ENCODE data around the gene WNT7B. TPM values are rescaled to one million over a fixed set of nuclear protein-coding genes. Genes with fewer than 3 reads are reported as not detected.

The WNT7B gene
- total and polyA plus RNA-seq, 10 of the 15 experiments (the other 5 are each of a cell fraction or from before 2014, with no cell fraction given) = 0.12 TPM; not detected in 9

DNA sequence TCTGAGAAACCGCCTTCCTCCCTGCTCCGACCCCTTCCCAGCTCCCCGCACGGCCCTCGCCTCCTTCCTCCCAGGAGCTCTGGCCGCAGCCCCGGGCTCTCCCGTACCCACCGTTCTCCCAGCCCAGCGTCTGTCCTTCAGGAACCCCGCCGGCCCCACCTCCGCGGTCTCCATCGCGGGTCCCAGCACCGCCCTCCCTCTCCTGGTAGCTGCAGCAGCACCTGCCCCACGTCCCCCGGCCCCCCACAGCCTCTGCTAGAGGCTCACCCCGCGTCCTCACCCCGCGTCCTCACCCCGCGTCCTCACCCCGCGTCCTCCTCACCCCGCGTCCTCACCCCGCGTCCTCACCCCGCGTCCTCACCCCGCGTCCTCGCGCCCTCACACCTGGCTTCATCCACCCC, 85.9 kb downstream of the WNT7B start:
- Histone ChIP-seq H3K27me3 (replicated peaks in 1 of 2; ENCODE audit: control insufficient read depth in 2 of 2, insufficient read depth in 2 of 2, low read length in 1 of 2) (no peaks in the 10 kb centered on the region; a peak in 1 of 4 replicates), H3K36me3 (ENCODE audit: control insufficient read depth in 2 of 2, insufficient read depth in 2 of 2, low read length in 1 of 2) (no peaks in the 10 kb centered on the region), H3K9me3 (replicated peaks; ENCODE audit: control insufficient read depth, insufficient read depth, low read length) (no peaks in the 10 kb centered on the region), H3K4me3 (no peak overlapping the region), H3K9ac (ENCODE audit: control insufficient read depth, insufficient read depth, low read length) (no peak overlapping the region), H3K27ac (ENCODE audit: control insufficient read depth, insufficient read depth) (no peak overlapping the region), H3K4me1 (ENCODE audit: control insufficient read depth, insufficient read depth, low read length) (no peaks in the 10 kb centered on the region), H3K4me2 (ENCODE audit: control insufficient read depth, insufficient read depth) (no peak overlapping the region), H4K20me1 (ENCODE audit: control insufficient read depth, insufficient read depth) (no peaks in the 10 kb centered on the region), H2AFZ (ENCODE audit: control insufficient read depth, low read depth, low read length) (no peak overlapping the region), H3K79me2 (ENCODE audit: control insufficient read depth, insufficient read depth, low read length) (no peaks in the 10 kb centered on the region)
- ChIA-PET SMC1A (ENCODE audit: uncharacterized antibody, unreplicated experiment) (no interaction called here), CTCF (no interaction called here), POLR2A (no interaction called here), RAD21 (ENCODE audit: unreplicated experiment) (no interaction called here)
- 69% methylated on average over 9 of the region's 37 CpGs for WGBS (ENCODE audit: insufficient coverage, insufficient replicate concordance, low lambda C conversion rate, missing lambda C conversion rate)
- no TSS peak for BruUV-seq (replicated peaks)
- intact Hi-C loops (cut with micrococcal nuclease; ENCODE audit: unreplicated experiment) (no loop called here), in situ Hi-C loops (cut with MboI) (no loop called here)
- no peak for TF ChIP-seq NFYA (IDR thresholded peaks at IDR 0.05; ENCODE audit: borderline replicate concordance, low read depth, low read length)
- TF ChIP-seq, protein P1, sequence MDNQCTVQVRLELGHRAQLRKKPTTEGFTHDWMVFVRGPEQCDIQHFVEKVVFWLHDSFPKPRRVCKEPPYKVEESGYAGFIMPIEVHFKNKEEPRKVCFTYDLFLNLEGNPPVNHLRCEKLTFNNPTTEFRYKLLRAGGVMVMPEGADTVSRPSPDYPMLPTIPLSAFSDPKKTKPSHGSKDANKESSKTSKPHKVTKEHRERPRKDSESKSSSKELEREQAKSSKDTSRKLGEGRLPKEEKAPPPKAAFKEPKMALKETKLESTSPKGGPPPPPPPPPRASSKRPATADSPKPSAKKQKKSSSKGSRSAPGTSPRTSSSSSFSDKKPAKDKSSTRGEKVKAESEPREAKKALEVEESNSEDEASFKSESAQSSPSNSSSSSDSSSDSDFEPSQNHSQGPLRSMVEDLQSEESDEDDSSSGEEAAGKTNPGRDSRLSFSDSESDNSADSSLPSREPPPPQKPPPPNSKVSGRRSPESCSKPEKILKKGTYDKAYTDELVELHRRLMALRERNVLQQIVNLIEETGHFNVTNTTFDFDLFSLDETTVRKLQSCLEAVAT (IDR thresholded peaks at IDR 0.05) = no peak
- TF ChIP-seq, protein P2, sequence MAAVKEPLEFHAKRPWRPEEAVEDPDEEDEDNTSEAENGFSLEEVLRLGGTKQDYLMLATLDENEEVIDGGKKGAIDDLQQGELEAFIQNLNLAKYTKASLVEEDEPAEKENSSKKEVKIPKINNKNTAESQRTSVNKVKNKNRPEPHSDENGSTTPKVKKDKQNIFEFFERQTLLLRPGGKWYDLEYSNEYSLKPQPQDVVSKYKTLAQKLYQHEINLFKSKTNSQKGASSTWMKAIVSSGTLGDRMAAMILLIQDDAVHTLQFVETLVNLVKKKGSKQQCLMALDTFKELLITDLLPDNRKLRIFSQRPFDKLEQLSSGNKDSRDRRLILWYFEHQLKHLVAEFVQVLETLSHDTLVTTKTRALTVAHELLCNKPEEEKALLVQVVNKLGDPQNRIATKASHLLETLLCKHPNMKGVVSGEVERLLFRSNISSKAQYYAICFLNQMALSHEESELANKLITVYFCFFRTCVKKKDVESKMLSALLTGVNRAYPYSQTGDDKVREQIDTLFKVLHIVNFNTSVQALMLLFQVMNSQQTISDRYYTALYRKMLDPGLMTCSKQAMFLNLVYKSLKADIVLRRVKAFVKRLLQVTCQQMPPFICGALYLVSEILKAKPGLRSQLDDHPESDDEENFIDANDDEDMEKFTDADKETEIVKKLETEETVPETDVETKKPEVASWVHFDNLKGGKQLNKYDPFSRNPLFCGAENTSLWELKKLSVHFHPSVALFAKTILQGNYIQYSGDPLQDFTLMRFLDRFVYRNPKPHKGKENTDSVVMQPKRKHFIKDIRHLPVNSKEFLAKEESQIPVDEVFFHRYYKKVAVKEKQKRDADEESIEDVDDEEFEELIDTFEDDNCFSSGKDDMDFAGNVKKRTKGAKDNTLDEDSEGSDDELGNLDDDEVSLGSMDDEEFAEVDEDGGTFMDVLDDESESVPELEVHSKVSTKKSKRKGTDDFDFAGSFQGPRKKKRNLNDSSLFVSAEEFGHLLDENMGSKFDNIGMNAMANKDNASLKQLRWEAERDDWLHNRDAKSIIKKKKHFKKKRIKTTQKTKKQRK (IDR thresholded peaks at IDR 0.05; ENCODE audit: low read depth, low read length) = no peak
- no peak for TF ChIP-seq ZNF24 (IDR thresholded peaks at IDR 0.05)
- TF ChIP-seq BCL11A (IDR thresholded peaks at IDR 0.05; ENCODE audit: low read depth, low read length) = no peak
- no peak for TF ChIP-seq RUNX3 (IDR thresholded peaks at IDR 0.05; ENCODE audit: low read length)
- TF ChIP-seq, protein P3, sequence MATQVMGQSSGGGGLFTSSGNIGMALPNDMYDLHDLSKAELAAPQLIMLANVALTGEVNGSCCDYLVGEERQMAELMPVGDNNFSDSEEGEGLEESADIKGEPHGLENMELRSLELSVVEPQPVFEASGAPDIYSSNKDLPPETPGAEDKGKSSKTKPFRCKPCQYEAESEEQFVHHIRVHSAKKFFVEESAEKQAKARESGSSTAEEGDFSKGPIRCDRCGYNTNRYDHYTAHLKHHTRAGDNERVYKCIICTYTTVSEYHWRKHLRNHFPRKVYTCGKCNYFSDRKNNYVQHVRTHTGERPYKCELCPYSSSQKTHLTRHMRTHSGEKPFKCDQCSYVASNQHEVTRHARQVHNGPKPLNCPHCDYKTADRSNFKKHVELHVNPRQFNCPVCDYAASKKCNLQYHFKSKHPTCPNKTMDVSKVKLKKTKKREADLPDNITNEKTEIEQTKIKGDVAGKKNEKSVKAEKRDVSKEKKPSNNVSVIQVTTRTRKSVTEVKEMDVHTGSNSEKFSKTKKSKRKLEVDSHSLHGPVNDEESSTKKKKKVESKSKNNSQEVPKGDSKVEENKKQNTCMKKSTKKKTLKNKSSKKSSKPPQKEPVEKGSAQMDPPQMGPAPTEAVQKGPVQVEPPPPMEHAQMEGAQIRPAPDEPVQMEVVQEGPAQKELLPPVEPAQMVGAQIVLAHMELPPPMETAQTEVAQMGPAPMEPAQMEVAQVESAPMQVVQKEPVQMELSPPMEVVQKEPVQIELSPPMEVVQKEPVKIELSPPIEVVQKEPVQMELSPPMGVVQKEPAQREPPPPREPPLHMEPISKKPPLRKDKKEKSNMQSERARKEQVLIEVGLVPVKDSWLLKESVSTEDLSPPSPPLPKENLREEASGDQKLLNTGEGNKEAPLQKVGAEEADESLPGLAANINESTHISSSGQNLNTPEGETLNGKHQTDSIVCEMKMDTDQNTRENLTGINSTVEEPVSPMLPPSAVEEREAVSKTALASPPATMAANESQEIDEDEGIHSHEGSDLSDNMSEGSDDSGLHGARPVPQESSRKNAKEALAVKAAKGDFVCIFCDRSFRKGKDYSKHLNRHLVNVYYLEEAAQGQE (IDR thresholded peaks at IDR 0.05; ENCODE audit: low read depth, low read length) = no peak
- no peak for TF ChIP-seq POLR2AphosphoS2 (IDR thresholded peaks at IDR 0.05; ENCODE audit: low read depth, low read length)
- TF ChIP-seq BRCA1 (IDR thresholded peaks at IDR 0.05; ENCODE audit: low read depth, low read length) = no peak
- no peak for TF ChIP-seq NFIC (IDR thresholded peaks at IDR 0.05; ENCODE audit: low read depth, low read length)
- TF ChIP-seq MXI1 (IDR thresholded peaks at IDR 0.05; ENCODE audit: low read depth, low read length) = no peak
- no peak for TF ChIP-seq SMC3 (IDR thresholded peaks at IDR 0.05; ENCODE audit: borderline replicate concordance, low read length)
- no peak for TF ChIP-seq TARDBP (IDR thresholded peaks at IDR 0.05; ENCODE audit: borderline replicate concordance)
- TF ChIP-seq IKZF2 (IDR thresholded peaks at IDR 0.05) = no peak
- no peak for TF ChIP-seq PML (IDR thresholded peaks at IDR 0.05; ENCODE audit: low read length)
- TF ChIP-seq TBL1XR1 (IDR thresholded peaks at IDR 0.05; ENCODE audit: low read depth, low read length) = no peak
- FAIRE-seq = no peak
- no peak for ATAC-seq
- no peak for DNase-seq (ENCODE audit: low read depth, low spot score)
